Measurements from ENCODE around the gene CALCOCO2. TPM values are rescaled to one million over a fixed set of nuclear protein-coding genes. Genes with fewer than 3 reads are reported as not detected.
A peak's percentile ranks its signal among the peaks of the same experiment; 100 is the strongest.

The CALCOCO2 gene
- total and polyA plus RNA-seq, 10 of the 15 experiments (the other 5 are each of a cell fraction or from before 2014, with no cell fraction given) = 20.2 to 138 (median 53.1) TPM

DNA sequence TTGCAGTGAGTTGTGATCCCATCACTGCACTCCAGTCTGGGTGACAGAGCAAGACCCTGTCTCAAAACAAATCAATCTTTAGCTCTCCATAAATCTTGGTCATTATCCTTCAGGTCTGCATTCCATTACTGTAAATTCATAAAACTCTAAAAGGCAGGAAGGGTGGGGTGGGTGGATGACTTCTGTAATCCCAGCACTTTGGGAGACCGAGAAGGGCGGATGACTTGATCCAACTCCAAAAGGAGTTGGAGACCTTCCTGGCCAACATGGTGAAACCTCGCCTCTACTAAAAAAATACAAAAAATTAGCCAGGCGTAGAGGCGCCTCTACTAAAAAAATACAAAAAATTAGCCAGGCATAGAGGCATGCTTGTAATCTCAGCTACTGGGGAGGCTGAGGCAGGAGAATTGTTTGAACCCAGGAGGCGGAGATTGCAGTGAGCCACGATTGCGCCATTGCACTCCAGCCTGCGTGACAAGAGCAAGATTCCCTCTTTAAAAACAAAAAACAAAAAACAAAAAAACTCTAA is 75.2 kb downstream of the CALCOCO2 start (continued):
- TF ChIP-seq, protein P1, sequence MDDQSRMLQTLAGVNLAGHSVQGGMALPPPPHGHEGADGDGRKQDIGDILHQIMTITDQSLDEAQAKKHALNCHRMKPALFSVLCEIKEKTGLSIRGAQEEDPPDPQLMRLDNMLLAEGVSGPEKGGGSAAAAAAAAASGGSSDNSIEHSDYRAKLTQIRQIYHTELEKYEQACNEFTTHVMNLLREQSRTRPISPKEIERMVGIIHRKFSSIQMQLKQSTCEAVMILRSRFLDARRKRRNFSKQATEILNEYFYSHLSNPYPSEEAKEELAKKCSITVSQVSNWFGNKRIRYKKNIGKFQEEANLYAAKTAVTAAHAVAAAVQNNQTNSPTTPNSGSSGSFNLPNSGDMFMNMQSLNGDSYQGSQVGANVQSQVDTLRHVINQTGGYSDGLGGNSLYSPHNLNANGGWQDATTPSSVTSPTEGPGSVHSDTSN (IDR thresholded peaks at IDR 0.05; ENCODE audit: insufficient replicate concordance, low read depth, low read length) = no peak
- TF ChIP-seq NFIC (IDR thresholded peaks at IDR 0.05; ENCODE audit: low read depth, low read length) (no peak), BCL11A (IDR thresholded peaks at IDR 0.05; ENCODE audit: low read depth, low read length) (no peak)

DNA sequence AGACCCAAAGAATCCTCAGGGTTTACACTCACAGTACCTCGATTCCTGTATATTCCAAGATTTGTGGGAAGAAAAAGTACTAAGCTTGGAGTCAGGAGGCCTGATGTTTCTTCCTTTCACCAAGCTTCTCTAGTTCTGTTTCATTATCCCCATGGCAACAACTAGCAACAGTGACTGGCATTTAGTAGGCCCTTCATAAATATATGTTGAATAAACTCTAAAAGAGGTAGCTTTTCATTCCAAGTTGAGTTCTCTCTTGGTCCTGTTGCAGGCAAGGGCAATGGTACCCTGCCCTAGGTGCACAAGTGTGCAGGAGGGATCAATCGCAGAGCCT is 76.8 kb downstream of the CALCOCO2 start:
- H2AFZ ChIP-seq (ENCODE audit: control insufficient read depth, low read depth, low read length) = peak overlapping the region; percentile 88
- no peaks in the 10 kb centered on the region for H4K20me1 ChIP-seq (ENCODE audit: control insufficient read depth, insufficient read depth)
- H3K9ac ChIP-seq (ENCODE audit: control insufficient read depth, insufficient read depth, low read length) = peak overlapping the region; percentile 92
- ATAC-seq (no peak; the same call in 2 of the 3 replicates), FAIRE-seq (no peak), DNase-seq (ENCODE audit: low read depth, low spot score) (no peak)
- peak overlapping the region; percentile 89 for H3K27ac ChIP-seq (ENCODE audit: control insufficient read depth, insufficient read depth)
- in situ Hi-C loops (cut with MboI) (no loop called here), intact Hi-C loops (cut with micrococcal nuclease; ENCODE audit: unreplicated experiment) (loop anchor here (1.0 kb wide), 1 partner anchor 15 kb away; the partner anchor contains the start of gene ATP5MC1)
- ChIA-PET POLR2A (interaction anchor here (0.6 to 1.4 kb wide), 9 partner anchors 10 to 99 kb away, joined by 3 to 15 read pairs (median 4); partner anchors contain the start of genes ATP5MC1 and SNF8), SMC1A (ENCODE audit: uncharacterized antibody, unreplicated experiment) (interaction anchor here (0.9 to 3.3 kb wide), 7 partner anchors 9 to 125 kb away, joined by 3 to 29 read pairs (median 4); partner anchors contain the start of gene ATP5MC1), RAD21 (ENCODE audit: unreplicated experiment) (interaction anchor here (0.6 to 2.7 kb wide), 7 partner anchors 8 to 1391 kb away, joined by 3 to 34 read pairs (median 3); partner anchors contain the start of gene ATP5MC1), CTCF (interaction anchor here (0.5 to 3.3 kb wide), 4 partner anchors 14 to 283 kb away, joined by 3 to 21 read pairs (median 5); partner anchors contain the start of gene ATP5MC1)
- TF ChIP-seq, protein P2, sequence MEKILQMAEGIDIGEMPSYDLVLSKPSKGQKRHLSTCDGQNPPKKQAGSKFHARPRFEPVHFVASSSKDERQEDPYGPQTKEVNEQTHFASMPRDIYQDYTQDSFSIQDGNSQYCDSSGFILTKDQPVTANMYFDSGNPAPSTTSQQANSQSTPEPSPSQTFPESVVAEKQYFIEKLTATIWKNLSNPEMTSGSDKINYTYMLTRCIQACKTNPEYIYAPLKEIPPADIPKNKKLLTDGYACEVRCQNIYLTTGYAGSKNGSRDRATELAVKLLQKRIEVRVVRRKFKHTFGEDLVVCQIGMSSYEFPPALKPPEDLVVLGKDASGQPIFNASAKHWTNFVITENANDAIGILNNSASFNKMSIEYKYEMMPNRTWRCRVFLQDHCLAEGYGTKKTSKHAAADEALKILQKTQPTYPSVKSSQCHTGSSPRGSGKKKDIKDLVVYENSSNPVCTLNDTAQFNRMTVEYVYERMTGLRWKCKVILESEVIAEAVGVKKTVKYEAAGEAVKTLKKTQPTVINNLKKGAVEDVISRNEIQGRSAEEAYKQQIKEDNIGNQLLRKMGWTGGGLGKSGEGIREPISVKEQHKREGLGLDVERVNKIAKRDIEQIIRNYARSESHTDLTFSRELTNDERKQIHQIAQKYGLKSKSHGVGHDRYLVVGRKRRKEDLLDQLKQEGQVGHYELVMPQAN (conservative IDR thresholded peaks at IDR 0.05) = 0 out of 2 replicates have a peak, but pooled peaks have one; percentile 62
- no peak for TF ChIP-seq ATF7 (IDR thresholded peaks at IDR 0.05; ENCODE audit: low read depth)
- TF ChIP-seq, protein P3, sequence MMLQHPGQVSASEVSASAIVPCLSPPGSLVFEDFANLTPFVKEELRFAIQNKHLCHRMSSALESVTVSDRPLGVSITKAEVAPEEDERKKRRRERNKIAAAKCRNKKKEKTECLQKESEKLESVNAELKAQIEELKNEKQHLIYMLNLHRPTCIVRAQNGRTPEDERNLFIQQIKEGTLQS (IDR thresholded peaks at IDR 0.05; ENCODE audit: borderline replicate concordance, extremely low read depth, low read depth, low read length) = peak; percentile 10; the same call in 1 of the 2 replicates
- TF ChIP-seq BMI1 (IDR thresholded peaks at IDR 0.05; ENCODE audit: borderline replicate concordance) = peak; percentile 62; the same call in 1 of the 2 replicates
- peaks cover 9% of the 10 kb centered on the region; the same call in 1 of the 2 replicates for H3K4me1 ChIP-seq (ENCODE audit: control insufficient read depth, insufficient read depth, low read length)
- H3K4me3 ChIP-seq = peak overlapping the region; percentile 84
- no peaks in the 10 kb centered on the region for H3K27me3 ChIP-seq (replicated peaks in 1 of 2; ENCODE audit: control insufficient read depth in 2 of 2, insufficient read depth in 2 of 2, low read length in 1 of 2)
- H3K36me3 ChIP-seq (ENCODE audit: control insufficient read depth in 2 of 2, insufficient read depth in 2 of 2, low read length in 1 of 2) = peaks cover 0 to 8% of the 10 kb centered on the region in 2 experiments
- H3K9me3 ChIP-seq (replicated peaks; ENCODE audit: control insufficient read depth, insufficient read depth, low read length) = no peaks in the 10 kb centered on the region
- H3K4me2 ChIP-seq (ENCODE audit: control insufficient read depth, insufficient read depth) = peak overlapping the region; percentile 95
- 0% methylated on average over 2 of the region's 2 CpGs for WGBS (ENCODE audit: insufficient coverage, insufficient replicate concordance, low lambda C conversion rate, missing lambda C conversion rate)
- BruUV-seq (replicated peaks) = TSS peak; percentile 95
- H3K79me2 ChIP-seq (ENCODE audit: control insufficient read depth, insufficient read depth, low read length) = peaks cover 50% of the 10 kb centered on the region
